ENCODE data around the gene USP13.

The USP13 gene

DNA sequence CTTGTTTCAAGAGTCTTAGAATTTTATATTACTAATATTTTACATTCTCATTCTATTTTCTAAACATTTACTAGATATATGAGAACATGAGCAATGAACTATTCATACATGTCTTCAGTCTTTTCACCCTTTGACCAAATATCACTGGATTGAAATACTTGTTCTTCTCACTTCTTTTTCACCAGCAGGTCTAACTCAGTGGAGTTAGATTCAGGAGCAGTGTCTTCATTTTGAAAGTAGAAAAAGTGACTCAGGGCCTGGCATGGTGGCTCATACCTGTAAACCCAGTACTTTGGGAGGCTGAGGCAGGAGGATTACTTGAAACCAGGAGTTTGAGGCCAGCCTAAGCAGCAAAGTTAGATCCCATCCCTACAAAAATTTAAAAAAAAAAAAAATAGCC is 70.8 kb downstream of the USP13 start:
- Histone ChIP-seq H3K79me2 (ENCODE audit: insufficient read depth, low read length) (peaks cover 3% of the 10 kb centered on the region; the same call in 1 of the 2 replicates), H2AFZ (ENCODE audit: low read length) (no peak overlapping the region), H3F3A (ENCODE audit: low read depth) (no peaks in the 10 kb centered on the region), H3K9me3 (ENCODE audit: insufficient read depth, low read depth, low read length) (no peaks in the 10 kb centered on the region), H3K36me3 (ENCODE audit: insufficient read depth, low read length) (peaks cover 49% of the 10 kb centered on the region; the same call in 1 of the 2 replicates), H3K9ac (ENCODE audit: low read depth, low read length, poor library complexity, severe bottlenecking) (no peak overlapping the region), H3K4me3 (ENCODE audit: low read length, poor library complexity, severe bottlenecking) (no peak overlapping the region), H3K4me2 (ENCODE audit: low read depth, low read length, poor library complexity, severe bottlenecking) (no peak overlapping the region), H3K9me2 (replicated peaks; ENCODE audit: low read depth, low read length) (no peaks in the 10 kb centered on the region), H4K20me1 (ENCODE audit: insufficient read depth, low read length, poor library complexity, severe bottlenecking) (no peaks in the 10 kb centered on the region), H3K4me1 (ENCODE audit: insufficient read depth, low read length, poor library complexity, severe bottlenecking) (peaks cover 3% of the 10 kb centered on the region), H3K27me3 (ENCODE audit: insufficient read depth, low read length, poor library complexity, severe bottlenecking) (no peaks in the 10 kb centered on the region)
- TF ChIP-seq EZH2phosphoT487 (IDR thresholded peaks at IDR 0.05; ENCODE audit: borderline replicate concordance) (no peak), CTCF (conservative IDR thresholded peaks at IDR 0.05; ENCODE audit: low read length) (no peak)

GRCh38 chr3:179726075-179726699 is 73.3 kb downstream of the USP13 start:
- H3K27me3 ChIP-seq (ENCODE audit: insufficient read depth, low read length, poor library complexity, severe bottlenecking): no peaks in the 10 kb centered on the region
- no peaks in the 10 kb centered on the region for H3K4me1 ChIP-seq (ENCODE audit: insufficient read depth, low read length, poor library complexity, severe bottlenecking)
- H3K4me3 ChIP-seq (ENCODE audit: low read length, poor library complexity, severe bottlenecking): no peak overlapping the region
- H3K9ac ChIP-seq (ENCODE audit: low read depth, low read length, poor library complexity, severe bottlenecking): no peak overlapping the region
- no peaks in the 10 kb centered on the region for H3F3A ChIP-seq (ENCODE audit: low read depth)
- H2AFZ ChIP-seq (ENCODE audit: low read length): no peak overlapping the region
- no peak overlapping the region for H3K4me2 ChIP-seq (ENCODE audit: low read depth, low read length, poor library complexity, severe bottlenecking)
- H3K9me3 ChIP-seq (ENCODE audit: insufficient read depth, low read depth, low read length): no peaks in the 10 kb centered on the region
- peaks cover 59% of the 10 kb centered on the region; the same call in 1 of the 2 replicates for H3K36me3 ChIP-seq (ENCODE audit: insufficient read depth, low read length)
- no peaks in the 10 kb centered on the region for H3K79me2 ChIP-seq (ENCODE audit: insufficient read depth, low read length)
- H3K9me2 ChIP-seq (replicated peaks; ENCODE audit: low read depth, low read length): no peaks in the 10 kb centered on the region
- TF ChIP-seq CTCF (conservative IDR thresholded peaks at IDR 0.05; ENCODE audit: low read length) (no peak), EZH2phosphoT487 (IDR thresholded peaks at IDR 0.05; ENCODE audit: borderline replicate concordance) (no peak)
- no peaks in the 10 kb centered on the region for H4K20me1 ChIP-seq (ENCODE audit: insufficient read depth, low read length, poor library complexity, severe bottlenecking)

GRCh38 chr3:179729086-179729485 is 76.2 kb downstream of the USP13 start:
- TF ChIP-seq CTCF (conservative IDR thresholded peaks at IDR 0.05; ENCODE audit: low read length) (no peak), EZH2phosphoT487 (IDR thresholded peaks at IDR 0.05; ENCODE audit: borderline replicate concordance) (no peak)

More at GRCh38 chr3:179729086-179729485, 76.2 kb downstream of the USP13 start:
- Histone ChIP-seq H3K4me2 (ENCODE audit: low read depth, low read length, poor library complexity, severe bottlenecking) (no peak overlapping the region), H3K9me2 (replicated peaks; ENCODE audit: low read depth, low read length) (no peaks in the 10 kb centered on the region), H3K79me2 (ENCODE audit: insufficient read depth, low read length) (no peaks in the 10 kb centered on the region), H3K27me3 (ENCODE audit: insufficient read depth, low read length, poor library complexity, severe bottlenecking) (no peaks in the 10 kb centered on the region), H2AFZ (ENCODE audit: low read length) (no peak overlapping the region), H3K36me3 (ENCODE audit: insufficient read depth, low read length) (peaks cover 62% of the 10 kb centered on the region; the same call in 1 of the 2 replicates), H3K9ac (ENCODE audit: low read depth, low read length, poor library complexity, severe bottlenecking) (no peak overlapping the region), H3K4me1 (ENCODE audit: insufficient read depth, low read length, poor library complexity, severe bottlenecking) (no peaks in the 10 kb centered on the region), H3K9me3 (ENCODE audit: insufficient read depth, low read depth, low read length) (no peaks in the 10 kb centered on the region), H3K4me3 (ENCODE audit: low read length, poor library complexity, severe bottlenecking) (no peak overlapping the region), H4K20me1 (ENCODE audit: insufficient read depth, low read length, poor library complexity, severe bottlenecking) (no peaks in the 10 kb centered on the region), H3F3A (ENCODE audit: low read depth) (no peaks in the 10 kb centered on the region)
